Left renal pelvis (tissue), 4 donors: ENCODE data around the gene EPB41L2. TPM values are rescaled to one million over a fixed set of nuclear protein-coding genes. Genes with fewer than 3 reads are reported as not detected.
"Not testable (repeated sequence)": the region's sequence is repeated elsewhere in the genome, so short reads cannot be mapped to it uniquely, and the experiment has no call there.

Source experiments
- DNase-seq, 4 donors: peaks; one replicate each; pipeline ENCODE4 v3.0.0-alpha.2; 2013; ENCODE audit warnings: low read depth in 4 of 4, low spot score in 3 of 4
- polyA plus RNA-seq, 4 donors: library from polyadenylated mRNA; unstranded; fragments of 120-200 nt; gene quantifications; one replicate each; pipeline ENCODE4 v1.2.1, GENCODE V29; 2013; ENCODE audit not compliant: insufficient read length in 4 of 4

EPB41L2 gene
- polyA plus RNA-seq, 4 donors, result 147 to 448 (median 175) TPM

DNA sequence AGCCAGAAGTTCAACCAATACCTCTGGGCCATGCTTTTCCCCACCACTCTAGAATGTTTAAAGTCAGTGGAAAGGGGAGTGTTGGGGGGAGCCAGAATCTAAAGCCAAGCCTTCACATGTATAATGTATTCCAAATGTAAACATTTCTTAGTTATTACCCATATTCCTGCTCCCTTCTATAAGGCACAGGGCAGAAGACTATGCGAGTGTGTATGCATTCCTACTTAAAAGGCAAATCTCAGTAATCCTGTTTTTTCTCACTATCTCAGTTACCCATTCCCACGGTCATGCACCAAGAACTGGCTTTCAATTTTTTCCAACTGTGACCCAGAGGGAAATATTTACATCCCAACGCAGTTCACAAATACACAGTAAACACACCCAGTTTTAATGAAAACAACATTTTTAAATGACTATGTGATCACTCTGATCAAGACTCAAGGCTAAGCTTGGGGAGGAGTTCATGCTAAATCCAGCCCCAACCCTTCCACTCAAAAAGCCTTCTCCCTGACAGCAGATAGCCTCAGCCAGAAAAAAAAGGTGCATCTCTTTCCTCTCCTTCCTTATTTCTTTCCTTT lies 57.5 kb downstream of the EPB41L2 start:
- DNase-seq, result no peak

DNA sequence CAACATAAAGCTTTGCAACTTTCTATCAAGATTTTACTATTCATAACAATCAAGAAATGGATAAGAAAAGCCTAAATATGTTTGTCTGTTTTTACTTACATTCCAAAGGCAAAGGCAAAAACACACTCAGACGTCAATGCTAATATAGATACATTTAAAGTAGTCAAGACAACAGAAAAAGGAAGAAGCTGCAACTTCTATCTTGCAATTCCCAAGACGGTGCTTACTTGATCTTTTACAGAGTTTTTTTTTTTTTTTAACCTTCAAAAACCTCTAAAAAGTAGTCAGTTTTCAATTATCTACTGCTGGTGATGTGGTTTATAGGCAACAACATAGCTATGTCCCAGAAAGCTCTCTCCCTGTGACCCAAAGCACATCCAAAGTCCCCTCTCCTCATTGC lies 58.1 kb downstream of the EPB41L2 start:
- DNase-seq, result no peak

DNA sequence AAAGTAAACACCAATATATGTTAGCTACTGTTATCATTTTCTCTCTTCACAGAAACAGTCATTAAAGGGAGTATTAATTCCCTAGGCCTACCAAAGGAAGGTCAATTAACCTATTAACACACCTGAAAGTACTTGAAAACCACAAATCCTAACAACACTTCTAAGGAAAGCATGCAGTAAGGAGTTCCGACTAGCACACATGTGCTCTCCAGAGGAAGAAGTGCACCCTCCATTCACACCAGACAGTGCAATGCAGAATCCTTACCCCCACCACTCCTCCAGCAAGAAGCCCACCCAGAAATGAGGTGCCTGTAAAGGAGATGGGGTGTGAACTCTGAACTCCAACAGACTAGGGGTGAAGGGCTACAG lies 58.7 kb downstream of the EPB41L2 start:
- DNase-seq, result no peak

DNA sequence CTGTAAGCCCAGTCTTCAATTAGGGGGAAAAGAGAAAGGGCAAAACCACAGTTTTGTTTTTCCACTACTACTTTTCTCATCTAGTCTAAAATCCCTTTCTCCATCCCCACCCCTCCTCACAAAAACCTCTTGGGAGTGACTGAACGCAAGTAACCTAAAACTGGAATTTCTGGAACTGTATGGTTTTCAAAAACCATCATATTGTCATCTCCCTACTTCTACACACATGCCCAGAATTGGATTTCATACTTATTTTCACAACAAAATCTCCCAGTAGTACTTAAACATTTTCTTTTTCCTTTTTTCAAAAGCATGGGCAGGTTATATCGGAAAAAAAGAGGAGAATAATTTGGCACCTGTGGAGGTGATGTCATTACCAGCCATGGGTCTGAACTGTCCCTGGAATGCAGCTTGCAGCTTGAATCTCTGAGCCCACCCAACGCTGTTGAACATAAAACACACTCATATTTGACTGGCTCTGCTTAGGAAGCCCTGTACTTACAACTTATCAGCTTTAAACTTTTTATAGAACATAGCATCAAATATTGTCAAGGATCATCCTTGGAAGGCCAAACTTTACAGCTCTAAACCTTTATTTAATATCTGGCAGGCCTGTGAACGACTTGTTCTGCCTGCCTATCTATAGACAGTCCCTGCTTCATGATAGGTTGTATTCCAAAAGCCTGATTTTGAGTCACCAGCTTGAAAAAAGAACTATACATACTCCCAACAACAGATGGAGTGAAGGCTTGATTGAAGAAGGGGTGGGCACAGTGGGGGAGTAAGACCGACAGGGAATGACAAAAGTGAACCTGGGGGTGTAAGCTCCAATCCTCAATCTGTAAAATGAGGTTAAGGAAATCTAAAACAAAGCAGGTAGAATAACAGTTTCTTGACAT lies 59.3 kb downstream of the EPB41L2 start:
- no peak for DNase-seq

DNA sequence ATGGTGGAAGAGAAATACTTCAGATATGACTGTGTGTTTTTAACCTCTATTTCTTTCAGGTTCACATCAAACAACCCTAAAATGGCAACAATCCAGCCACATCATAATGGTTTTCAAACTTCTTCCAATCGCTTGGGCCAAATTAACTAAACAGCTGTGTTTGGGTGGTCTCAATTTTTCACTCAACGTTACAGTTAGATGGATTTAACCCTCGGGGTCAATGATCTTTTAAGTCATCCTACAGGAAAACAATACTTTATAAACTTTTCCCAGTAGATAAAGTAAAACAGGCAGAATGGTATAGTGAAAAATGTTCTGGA lies 60.4 kb downstream of the EPB41L2 start:
- no peak for DNase-seq

DNA sequence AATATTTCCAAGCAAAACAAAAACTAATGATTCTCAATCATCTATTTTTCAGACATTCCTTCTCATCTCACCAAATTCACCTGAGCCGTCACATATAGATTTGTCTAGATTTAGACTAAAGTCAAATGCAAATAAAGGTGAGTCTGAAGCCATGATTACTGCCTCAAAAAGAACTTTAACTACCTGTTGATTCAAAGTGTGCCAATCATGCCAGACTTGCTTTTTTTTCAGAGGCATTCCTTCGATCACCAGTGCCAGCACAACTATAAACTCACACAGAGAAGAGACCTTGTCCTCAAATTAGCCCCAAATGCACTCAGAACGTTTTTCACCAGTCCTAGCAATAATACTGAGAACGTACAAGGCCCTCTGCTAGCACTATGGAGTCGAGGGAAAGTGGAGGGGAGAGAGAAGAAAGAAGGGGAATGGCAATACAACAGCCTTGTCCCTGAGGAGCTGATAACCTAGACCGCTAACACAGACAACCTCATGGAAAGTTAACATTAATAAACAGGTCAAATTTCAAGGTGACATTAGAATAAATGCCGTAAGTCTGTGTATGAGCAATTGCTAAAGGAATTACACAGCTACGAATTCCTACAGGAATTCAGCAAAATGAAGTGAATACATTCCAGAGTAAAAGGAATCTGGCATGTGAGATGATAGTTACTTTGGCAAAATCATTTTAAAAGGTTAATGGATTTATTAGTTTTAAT lies 60.9 kb downstream of the EPB41L2 start:
- DNase-seq, result no peak

DNA sequence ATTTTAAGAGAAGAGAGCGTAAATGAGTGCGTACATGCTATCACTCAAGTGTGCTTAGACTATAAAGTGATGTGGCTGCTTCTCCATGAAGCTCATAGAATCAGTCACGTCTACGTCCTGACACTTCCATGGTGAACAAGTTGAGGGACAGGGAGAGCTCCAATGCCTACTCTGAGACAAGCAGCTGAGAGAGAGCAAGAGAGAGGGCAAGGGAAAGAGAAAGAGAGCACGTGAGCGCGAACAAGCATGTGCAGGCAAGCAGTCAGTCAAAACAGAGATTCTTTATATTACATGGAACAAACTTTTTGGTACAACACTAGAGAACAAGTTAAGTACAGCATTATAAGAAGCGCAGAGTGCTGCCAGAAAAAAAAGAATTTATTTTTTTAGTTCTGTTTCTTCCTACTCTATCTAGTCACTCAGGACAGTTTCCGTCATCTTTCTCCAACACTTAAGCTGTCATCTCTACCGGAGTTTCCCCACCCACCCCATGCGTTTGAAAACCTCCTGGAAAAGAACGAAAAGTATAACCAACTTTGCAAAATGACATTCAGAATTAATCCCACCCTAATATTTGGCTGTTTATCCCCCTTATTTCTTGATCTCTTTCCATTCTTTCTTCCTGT lies 61.8 kb downstream of the EPB41L2 start:
- no peak for DNase-seq

DNA sequence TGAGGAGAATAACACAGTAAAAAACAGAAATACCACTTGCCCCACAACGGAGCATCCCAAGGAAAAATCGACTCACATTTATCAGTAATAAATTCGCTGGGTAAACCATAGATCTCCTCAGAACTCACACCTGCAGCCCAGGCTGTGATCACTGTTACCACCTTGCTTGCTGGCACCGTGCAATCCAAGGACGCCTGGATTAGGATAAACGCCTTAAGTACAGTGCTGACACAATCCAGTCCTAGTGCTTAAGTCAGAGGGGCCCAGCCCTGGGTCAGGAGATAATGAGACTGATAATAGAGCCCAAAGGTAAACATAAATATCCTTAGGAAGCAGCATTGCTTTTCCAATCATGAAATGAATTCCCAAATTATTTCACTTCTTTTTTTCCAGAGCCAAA lies 62.5 kb downstream of the EPB41L2 start:
- DNase-seq, result no peak

DNA sequence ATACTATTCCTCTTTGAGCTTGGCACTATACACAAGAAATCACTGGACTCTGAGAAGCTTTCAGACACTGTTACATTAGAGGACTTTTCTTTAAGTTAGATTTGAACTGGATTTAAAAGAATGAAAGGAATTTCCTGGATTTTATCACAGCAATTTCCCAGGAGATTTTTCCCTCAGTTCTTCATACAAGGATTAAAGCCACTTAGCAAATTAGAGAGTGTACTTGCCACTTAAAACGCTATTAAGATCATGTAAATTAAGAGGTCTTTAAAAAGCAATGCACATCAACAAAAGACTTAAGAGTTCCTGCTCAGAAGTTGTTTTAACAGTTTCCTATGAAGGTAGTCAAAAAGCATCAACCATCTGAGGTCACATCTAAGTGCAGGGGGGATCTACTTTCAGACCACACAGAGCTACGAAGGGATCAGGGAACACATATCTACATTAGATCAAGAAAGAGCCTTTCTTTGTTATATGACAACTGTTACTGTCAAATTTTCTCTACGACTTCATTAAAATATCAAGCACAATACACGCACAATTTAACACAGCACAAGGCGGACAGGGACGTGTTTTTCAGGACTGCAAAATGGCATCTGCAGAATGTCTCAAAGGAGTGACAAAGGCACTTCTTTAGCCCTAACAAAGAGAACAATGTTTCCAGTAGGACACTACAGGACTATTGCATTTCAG lies 65.8 kb downstream of the EPB41L2 start:
- no peak for DNase-seq

DNA sequence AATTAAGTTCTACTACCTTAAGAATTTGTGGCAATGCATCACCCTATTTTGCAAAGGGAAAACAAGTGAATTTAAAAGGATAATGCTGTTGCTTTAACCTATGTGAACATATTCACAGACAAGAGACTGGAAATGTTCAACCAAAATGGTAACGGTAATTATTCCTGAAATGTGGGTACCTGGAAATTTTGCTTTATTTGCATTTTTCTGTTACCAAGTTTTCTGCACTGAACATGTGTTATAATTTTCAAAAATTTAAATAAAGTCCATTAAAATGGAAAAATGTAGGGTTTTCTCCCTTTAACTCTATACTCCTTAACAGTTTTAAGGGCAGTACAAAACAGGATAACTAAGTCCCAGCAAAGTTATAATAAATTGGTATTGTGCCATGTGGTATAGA lies 66.4 kb downstream of the EPB41L2 start:
- DNase-seq, result no peak

DNA sequence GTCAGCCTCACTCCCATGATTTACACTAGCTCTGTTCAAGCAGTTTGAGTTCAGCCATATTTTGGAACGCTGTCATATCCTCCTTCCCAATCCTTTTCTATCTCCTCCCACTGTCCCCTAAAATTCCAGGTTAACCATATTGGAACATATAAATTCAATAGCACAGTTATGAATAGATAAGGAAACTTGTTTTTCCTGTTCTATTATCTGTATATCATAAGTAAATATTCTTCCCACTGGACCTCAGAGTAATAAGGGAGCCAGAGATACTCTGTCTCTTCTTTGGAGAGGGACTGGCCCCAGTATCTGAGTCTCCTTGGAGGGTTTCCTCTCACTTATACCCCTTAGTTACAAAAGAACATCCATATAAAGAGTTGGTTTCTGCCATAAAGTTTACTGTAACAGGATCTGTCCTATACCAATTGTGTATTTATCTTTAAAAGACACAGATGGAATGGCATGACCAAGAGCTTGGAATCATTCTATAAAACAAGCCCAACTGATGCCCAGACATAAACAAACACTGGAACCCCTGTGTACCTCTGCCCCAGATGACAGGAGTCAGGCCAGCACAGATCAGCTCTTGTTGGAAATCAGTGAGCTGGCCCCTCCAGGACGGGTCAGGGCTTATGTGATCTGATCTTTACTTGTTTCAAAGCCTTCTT lies 67.1 kb downstream of the EPB41L2 start:
- no peak for DNase-seq

DNA sequence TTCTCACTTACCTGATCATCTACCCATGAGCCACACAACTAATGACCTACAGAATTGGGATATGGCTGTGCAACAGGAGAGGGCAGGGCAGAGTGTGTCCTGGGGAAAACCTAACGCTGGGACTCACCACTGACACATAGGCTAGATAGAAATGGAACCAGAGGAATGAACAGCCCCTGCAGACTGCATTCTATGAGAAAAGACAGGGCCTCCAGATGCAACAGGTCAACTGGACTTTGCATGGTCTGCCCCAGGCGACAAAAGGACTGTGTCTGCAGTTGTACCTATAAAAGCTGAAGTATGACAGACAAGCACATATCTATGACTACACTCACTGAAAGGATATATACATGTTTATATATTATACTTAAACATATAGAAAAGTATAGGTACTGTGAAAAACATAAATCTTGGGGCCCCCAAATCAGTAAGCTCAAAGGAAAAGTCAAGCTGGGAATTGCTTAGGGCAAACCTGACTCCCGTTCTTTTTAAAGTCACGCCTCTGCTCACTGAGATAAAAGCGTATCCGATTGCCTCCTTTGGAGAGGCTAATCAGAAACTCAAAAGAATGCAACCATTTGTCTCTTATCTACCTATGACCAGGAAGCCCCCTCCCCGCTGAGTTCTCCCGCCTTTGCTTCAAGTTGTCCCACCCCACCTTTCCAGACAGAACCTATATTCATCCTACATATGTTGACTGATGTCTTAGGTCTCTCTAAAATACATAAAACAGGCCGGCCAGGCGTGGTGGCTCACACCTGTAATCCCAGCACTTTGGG lies 68.5 kb downstream of the EPB41L2 start:
- DNase-seq, result no peak

DNA sequence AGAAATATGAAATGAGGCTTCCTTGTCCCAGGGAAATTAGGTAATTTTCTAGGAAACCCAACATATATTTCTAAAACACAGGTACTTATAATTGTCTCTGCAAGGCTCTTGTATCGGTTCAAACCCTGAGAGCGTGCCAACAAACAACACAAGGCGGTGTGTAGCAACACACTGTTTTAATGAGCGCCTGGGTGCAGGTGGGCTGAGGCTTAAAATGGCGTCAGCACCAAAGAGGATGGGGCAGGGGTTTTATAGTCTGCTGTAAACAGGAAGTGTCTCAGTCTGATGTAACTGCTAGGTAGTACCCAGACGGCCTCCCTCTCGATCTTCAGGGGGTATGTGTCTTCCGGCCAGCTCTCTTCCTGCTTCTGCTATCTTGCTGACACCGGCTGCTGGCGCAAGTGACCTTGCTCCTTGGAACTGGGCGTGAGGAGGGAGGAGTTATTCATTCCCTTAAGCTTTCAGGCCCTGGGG lies 69.7 kb downstream of the EPB41L2 start:
- DNase-seq, result no peak

DNA sequence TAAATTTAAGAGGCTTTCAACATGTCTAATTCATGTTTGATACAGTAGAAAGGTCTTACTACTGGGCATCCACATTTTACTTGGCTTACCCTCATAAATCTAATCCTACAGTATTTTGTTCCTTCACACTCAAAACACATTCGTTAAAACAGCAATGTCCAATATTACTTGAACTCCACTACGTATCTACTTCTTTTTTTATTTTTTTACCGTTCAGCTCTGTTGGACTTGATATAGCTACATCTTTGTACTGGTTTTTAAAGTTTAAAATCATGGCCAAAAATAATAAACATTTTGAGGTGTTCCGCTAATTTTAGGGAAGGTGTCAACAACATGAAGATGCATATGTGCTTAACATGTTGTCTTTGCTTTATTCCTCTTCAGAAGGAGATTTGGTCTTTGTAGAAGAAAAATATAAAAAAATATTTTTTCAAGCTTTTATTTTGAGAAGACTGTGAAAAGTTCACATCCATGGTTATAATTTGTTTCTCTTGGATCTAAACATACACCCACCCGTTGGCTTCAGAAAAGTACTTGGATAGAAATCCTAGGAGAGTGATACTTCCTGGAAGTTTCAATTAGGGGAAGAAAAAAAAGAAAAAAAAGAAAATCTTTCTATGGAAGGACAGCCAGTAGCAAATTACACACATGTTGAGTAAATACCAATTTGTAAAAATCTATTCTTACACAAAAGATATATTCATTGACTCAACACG lies 71.5 kb downstream of the EPB41L2 start:
- DNase-seq, result no peak

DNA sequence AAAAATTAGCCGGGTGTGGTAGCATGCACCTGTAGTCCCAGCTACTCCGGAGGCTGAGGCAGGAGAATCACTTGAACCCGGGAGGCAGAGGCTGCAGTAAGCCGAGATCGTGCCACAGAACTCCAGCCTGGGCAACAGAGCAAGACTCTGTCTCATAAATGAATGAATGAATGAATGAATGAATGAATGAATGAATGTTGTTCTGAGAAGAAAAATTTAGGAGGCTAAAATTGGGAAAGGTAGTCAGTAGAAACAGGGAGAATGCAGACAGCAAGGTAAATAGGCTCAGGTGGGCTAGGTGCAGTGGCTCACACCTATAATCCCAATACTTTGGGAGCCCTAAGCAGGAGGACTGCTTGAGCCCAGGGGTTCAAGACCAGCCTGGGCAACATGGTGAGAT lies 75.5 kb downstream of the EPB41L2 start:
- DNase-seq, result not testable (repeated sequence)

DNA sequence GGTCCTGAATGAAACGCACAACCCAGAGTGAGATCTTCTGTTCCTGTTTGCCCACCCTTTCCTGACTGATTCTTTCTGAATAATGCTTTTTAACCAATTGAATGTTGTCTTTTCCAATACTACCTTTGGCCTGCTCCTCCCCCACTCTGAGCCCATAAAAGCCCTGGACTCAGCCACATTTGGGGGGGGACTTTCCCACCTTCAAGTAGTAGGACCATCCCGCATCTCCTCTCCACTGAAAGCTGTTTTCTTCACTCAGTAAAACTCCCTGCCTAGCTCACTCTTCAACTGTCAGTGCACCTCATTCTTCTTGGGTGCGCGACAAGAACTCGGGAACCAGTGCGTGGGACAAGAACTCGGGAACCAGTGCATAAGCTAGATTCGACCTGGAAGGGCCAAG lies 77.9 kb downstream of the EPB41L2 start:
- no peak for DNase-seq

DNA sequence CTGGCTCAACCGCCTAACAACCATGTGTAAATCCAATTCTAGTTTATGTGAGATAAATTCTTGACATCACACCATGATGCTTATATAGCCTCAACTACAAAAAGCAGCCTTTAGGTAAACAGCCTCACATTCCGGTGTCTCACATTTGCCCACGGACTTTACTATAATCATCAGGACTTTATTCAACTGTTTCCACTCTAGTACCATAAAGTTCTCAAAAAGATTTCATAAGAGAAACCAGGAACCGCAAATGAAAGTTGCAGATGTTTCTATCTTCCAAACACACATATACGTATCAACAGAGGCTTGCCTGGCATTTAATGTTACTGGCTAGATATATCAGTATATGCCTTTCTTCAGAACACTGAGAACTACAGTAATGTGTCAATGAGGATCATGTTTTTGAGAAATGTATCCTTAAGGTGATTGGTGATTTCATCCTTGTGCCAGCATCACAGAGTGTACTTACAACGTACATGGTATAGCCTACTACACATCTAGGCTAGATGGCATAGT lies 80.0 kb downstream of the EPB41L2 start:
- DNase-seq, result no peak

DNA sequence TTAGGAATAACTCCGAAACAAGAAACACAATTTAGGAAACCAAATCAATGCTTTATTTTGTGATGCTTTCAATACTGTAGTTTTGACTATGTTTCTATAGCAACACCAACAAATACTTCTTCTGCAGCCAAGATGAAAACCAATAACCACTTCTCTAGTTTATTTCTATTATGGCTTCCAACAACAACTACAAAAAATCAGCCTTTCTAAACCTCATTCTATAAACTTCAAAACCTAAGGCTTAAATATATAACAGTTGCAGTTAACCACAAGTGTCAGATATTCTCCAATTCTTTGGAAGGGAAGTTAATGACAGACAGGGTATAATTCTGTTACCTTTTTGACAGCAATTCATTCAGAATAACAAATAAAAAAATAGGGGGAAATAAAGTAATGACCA lies 80.9 kb downstream of the EPB41L2 start:
- DNase-seq, result no peak

DNA sequence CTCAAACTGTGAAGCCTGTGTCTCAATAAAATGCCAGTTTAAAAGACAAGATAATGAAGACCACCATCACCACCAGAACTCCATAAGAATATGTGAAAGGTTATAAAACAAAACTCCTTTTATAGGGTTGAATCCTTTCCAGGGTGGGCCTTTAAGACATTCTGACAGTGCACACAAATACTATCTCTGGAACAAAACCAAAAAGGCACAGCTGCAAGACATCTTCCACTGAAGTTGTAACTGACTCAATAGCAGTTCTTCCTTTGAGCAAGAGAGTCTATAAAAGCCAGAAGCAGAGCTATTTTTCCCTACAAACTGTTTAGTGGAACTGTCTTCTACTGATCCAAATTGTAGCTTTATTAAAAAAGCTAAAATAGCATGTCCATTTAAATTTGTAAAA lies 81.6 kb downstream of the EPB41L2 start:
- peak in 3 of 4 donors; percentile 61 to 73 (median 72) for DNase-seq
